Measurements from ENCODE around the gene CDH23.

DNA sequence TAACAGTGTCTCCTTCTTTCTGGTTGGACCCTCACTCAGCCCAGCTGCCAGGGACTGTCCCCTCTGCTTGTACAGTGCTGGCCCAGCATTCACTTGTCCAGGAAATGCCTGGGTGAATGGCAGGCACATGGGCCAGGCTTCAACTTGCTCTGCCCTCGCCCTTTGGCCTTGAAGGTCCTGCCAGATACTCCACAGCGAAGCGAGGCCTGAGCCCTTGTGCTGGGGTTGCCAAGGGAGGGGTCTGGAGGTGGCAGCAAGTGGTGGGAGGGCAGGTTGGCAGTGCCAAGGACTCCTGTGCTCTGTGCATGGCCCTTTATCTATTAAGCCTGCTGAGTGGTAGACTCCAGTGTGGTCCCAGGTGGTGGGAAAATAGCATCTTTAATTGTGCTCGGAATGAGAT is 75.7 kb downstream of the CDH23 start:
- TF ChIP-seq, protein P1, sequence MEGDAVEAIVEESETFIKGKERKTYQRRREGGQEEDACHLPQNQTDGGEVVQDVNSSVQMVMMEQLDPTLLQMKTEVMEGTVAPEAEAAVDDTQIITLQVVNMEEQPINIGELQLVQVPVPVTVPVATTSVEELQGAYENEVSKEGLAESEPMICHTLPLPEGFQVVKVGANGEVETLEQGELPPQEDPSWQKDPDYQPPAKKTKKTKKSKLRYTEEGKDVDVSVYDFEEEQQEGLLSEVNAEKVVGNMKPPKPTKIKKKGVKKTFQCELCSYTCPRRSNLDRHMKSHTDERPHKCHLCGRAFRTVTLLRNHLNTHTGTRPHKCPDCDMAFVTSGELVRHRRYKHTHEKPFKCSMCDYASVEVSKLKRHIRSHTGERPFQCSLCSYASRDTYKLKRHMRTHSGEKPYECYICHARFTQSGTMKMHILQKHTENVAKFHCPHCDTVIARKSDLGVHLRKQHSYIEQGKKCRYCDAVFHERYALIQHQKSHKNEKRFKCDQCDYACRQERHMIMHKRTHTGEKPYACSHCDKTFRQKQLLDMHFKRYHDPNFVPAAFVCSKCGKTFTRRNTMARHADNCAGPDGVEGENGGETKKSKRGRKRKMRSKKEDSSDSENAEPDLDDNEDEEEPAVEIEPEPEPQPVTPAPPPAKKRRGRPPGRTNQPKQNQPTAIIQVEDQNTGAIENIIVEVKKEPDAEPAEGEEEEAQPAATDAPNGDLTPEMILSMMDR (IDR thresholded peaks at IDR 0.05) = no peak
- TF ChIP-seq POLR2A (IDR thresholded peaks at IDR 0.05) = no peak

Measured in uterus (tissue), 2 donors.